NOMO-1 treated with dmso at 0.1 percent for 144 hours (cell line): ENCODE data around the gene CPSF4L.
A peak's percentile ranks its signal among the peaks of the same experiment; 100 is the strongest.

Experiments
- DNase-seq: peaks from one replicate; lab custom pipeline; 2025; ENCODE audit not compliant: unreplicated experiment; lab: John Stamatoyannopoulos, UW

The CPSF4L gene

GRCh38 chr17:73232587-73233373 lies 28.9 kb downstream of the CPSF4L start:
- no peak for DNase-seq

- peak; percentile 93 for DNase-seq
Observed at GRCh38 chr17:73231841-73232586, 29.7 kb downstream of the CPSF4L start.

- no peak for DNase-seq
Observed at GRCh38 chr17:73231395-73231794, 30.3 kb downstream of the CPSF4L start.

GRCh38 chr17:73230088-73230487 lies 31.6 kb downstream of the CPSF4L start:
- no peak for DNase-seq

GRCh38 chr17:73228748-73229236 lies 32.9 kb downstream of the CPSF4L start:
- peak; percentile 13 for DNase-seq

- DNase-seq: no peak
Observed at GRCh38 chr17:73227944-73228343, 33.7 kb downstream of the CPSF4L start.

GRCh38 chr17:73227379-73227778 lies 34.3 kb downstream of the CPSF4L start:
- no peak for DNase-seq

- DNase-seq: no peak
Observed at GRCh38 chr17:73226556-73227172, 35.0 kb downstream of the CPSF4L start.

- DNase-seq: no peak
Observed at GRCh38 chr17:73224663-73225305, 36.9 kb downstream of the CPSF4L start.

- no peak for DNase-seq
Observed at GRCh38 chr17:73224237-73224636, 37.4 kb downstream of the CPSF4L start.

- DNase-seq: no peak
Observed at GRCh38 chr17:73223626-73224230, 38.0 kb downstream of the CPSF4L start.

GRCh38 chr17:73215447-73215846 lies 46.2 kb downstream of the CPSF4L start:
- no peak for DNase-seq

- DNase-seq: no peak
Observed at GRCh38 chr17:73214851-73215250, 46.8 kb downstream of the CPSF4L start.

- no peak for DNase-seq
Observed at GRCh38 chr17:73214008-73214407, 47.7 kb downstream of the CPSF4L start.

- no peak for DNase-seq
Observed at GRCh38 chr17:73211745-73212144, 49.9 kb downstream of the CPSF4L start.

- DNase-seq: no peak
Observed at GRCh38 chr17:73210002-73210678, 51.5 kb downstream of the CPSF4L start.

GRCh38 chr17:73209436-73209835 lies 52.2 kb downstream of the CPSF4L start:
- no peak for DNase-seq

- DNase-seq: no peak
Observed at GRCh38 chr17:73208139-73208827, 53.4 kb downstream of the CPSF4L start.

GRCh38 chr17:73205459-73205961 lies 56.2 kb downstream of the CPSF4L start:
- DNase-seq: no peak
